Stomach (tissue), 4 donors: ENCODE data around the gene SRGAP2B.
"Not testable (repeated sequence)": the region's sequence is repeated elsewhere in the genome, so short reads cannot be mapped to it uniquely, and the experiment has no call there.

Experiments used
- CTCF ChIP-seq, 7 experiments: fragments of 450-650 bp in 4 of 7; fragments of 200-600 bp in 3 of 7; sonication (generic) in 3 of 7; IDR thresholded peaks; one replicate each; pipeline ENCODE4 v1.5.1; 2016 to 2019; ENCODE audit warnings: antibody characterized with exemption in 7 of 7, control low read depth in 2 of 7, mild to moderate bottlenecking in 1 of 7
- POLR2AphosphoS5 ChIP-seq, 3 donors: sonication (generic); formaldehyde crosslinking; IDR thresholded peaks; one replicate each; pipeline ENCODE4 v1.6.1; 2016; ENCODE audit warnings: antibody characterized with exemption in 3 of 3

GRCh38 chr1:144936186-144936732 lies 158.9 kb downstream of the SRGAP2B start:
- not testable (repeated sequence) for TF ChIP-seq POLR2AphosphoS5, CTCF (IDR thresholded peaks at IDR 0.05)
